Bronchial epithelial cell (primary cell): ENCODE results near the gene PCDHA1. TPM values are rescaled to one million over a fixed set of nuclear protein-coding genes. Genes with fewer than 3 reads are reported as not detected.

Source experiments
- DNase-seq: peaks from one replicate; pipeline ENCODE4 v3.0.0-alpha.2; 2010; ENCODE audit warnings: low read depth
- FAIRE-seq: peaks from 2 replicates; lab custom pipeline; 2011; peaks lifted over from hg19 to GRCh38; lab: Jason Lieb, UNC
- H3K27me3 ChIP-seq: 2 replicates; pipeline ENCODE4 v1.5.1; 2011; ENCODE audit warnings: low read length; ENCODE audit not compliant: control insufficient read depth, insufficient read depth
- H3K36me3 ChIP-seq: 2 replicates; pipeline ENCODE4 v1.5.1; 2011; ENCODE audit warnings: low read length; ENCODE audit not compliant: control insufficient read depth, insufficient read depth
- H3K4me3 ChIP-seq: 2 replicates; pipeline ENCODE4 v1.5.1; 2011; ENCODE audit warnings: mild to moderate bottlenecking, low read depth, low read length, control low read depth
- total RNA-seq: library from RNA; depleted of rRNA; stranded (reverse); fragments of >200 nt; gene quantifications from 2 replicates; pipeline ENCODE4 v1.2.1, GENCODE V29; 2014
- TF ChIP-seq, protein P1 (sequence below): IDR thresholded peaks from 2 replicates; pipeline ENCODE4 v1.5.1; 2011; ENCODE audit warnings: mild to moderate bottlenecking, moderate library complexity, low read length, control low read depth, inconsistent platforms; ENCODE audit not compliant: insufficient read depth, severe bottlenecking

PCDHA1 gene
- total RNA-seq, 1 donor from 2014 or later, result under 0.01 TPM

DNA sequence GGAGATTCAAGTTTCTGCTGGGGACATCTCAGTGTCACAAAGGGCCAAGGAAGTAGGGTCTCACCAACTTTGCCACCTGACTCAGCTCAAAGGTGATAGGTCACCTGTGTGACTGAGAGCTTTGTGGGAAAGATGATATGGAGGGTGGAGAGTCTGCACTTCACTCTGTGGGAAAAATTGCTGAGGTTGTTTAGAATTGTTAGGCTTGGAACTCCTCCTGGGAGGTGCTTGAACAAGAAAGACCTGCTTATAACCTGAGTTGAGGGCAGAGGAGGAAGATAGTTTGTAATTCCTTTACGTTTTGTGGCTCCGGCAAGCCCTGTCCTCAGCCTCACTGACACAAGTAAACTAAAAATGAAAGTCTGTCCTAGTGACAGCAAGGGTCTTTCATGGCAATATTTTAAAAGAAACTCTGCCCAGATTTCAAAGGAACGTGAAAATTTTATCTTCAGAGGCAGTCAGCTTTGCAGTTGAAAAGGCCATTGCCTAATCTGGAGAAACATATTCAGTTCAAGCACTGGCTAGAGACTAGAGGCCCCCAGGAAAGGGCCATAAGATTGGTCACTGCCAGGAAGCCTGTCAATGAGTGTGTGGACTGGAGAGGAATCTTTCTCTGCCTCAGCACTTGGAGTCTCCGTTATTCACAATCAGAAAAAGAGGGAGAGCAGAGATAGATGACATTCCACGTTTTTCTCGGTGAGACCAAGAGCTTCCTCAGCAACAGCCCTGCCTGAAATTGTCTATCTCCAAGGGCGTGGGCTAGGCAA, 203.5 kb downstream of the PCDHA1 start:
- no peak for DNase-seq
- TF ChIP-seq, protein P1, sequence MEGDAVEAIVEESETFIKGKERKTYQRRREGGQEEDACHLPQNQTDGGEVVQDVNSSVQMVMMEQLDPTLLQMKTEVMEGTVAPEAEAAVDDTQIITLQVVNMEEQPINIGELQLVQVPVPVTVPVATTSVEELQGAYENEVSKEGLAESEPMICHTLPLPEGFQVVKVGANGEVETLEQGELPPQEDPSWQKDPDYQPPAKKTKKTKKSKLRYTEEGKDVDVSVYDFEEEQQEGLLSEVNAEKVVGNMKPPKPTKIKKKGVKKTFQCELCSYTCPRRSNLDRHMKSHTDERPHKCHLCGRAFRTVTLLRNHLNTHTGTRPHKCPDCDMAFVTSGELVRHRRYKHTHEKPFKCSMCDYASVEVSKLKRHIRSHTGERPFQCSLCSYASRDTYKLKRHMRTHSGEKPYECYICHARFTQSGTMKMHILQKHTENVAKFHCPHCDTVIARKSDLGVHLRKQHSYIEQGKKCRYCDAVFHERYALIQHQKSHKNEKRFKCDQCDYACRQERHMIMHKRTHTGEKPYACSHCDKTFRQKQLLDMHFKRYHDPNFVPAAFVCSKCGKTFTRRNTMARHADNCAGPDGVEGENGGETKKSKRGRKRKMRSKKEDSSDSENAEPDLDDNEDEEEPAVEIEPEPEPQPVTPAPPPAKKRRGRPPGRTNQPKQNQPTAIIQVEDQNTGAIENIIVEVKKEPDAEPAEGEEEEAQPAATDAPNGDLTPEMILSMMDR, result no peak

DNA sequence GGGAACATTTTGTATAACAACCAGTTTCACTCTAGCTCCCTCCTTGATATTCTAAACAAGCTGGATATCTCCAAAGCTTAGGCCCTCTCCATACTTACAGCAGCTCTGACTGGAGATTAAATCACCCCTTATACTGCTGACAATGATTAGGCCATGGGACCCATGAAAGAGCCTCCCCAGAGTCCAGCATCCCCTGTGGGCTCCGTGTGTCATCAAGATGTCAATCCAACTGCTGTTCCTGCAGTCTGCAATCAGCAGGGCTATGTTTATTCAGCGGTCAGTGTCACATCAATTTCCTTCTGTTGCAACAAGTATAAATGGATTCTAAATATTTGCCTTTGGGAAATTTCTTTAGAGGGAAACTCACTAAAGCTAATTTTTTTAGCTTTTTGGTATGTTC, 206.9 kb downstream of the PCDHA1 start:
- FAIRE-seq, result no peak
- no peak for DNase-seq
- H3K36me3 ChIP-seq, result no peaks in the 10 kb centered on the region
- H3K4me3 ChIP-seq, result no peak overlapping the region
- H3K27me3 ChIP-seq, result no peaks in the 10 kb centered on the region
- TF ChIP-seq, protein P1, result no peak

More for the DNA sequence above, 203.5 kb downstream of the PCDHA1 start:
- no peaks in the 10 kb centered on the region for H3K36me3 ChIP-seq
- H3K4me3 ChIP-seq, result no peak overlapping the region
- H3K27me3 ChIP-seq, result no peaks in the 10 kb centered on the region
- FAIRE-seq, result peak; percentile 82

DNA sequence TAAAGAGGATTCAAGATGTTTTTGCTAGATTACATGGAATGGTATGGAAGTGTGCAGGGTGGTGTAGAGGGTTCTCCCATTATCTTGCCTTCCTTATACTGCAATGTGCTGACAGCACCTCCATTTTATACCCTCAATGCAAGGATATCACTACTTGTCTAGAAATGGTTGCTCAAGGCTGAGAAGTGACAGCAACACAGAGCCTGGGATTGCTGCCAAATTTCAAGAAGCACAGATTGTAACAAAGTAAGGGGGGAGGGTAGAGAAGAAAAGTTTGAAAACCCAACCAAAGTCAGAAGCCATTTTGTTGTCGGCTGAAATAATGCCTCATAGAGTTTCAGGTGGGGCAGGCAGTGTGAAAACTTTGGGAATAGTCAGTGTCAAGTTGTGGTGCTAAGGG, 210.1 kb downstream of the PCDHA1 start:
- H3K36me3 ChIP-seq, result no peaks in the 10 kb centered on the region
- DNase-seq (no peak), FAIRE-seq (no peak)
- H3K27me3 ChIP-seq, result no peaks in the 10 kb centered on the region
- H3K4me3 ChIP-seq, result no peak overlapping the region
- TF ChIP-seq, protein P1, result no peak

- no peak for FAIRE-seq
- H3K27me3 ChIP-seq, result no peaks in the 10 kb centered on the region
- H3K4me3 ChIP-seq, result no peak overlapping the region
- no peak for DNase-seq
- TF ChIP-seq, protein P1, result no peak
- no peaks in the 10 kb centered on the region for H3K36me3 ChIP-seq
These were observed 213.0 kb downstream of the PCDHA1 start for GRCh38 chr5:140998921-140999410.

- Histone ChIP-seq H3K27me3 (no peaks in the 10 kb centered on the region), H3K4me3 (peak overlapping the region; percentile 29), H3K36me3 (no peaks in the 10 kb centered on the region)
- TF ChIP-seq, protein P1, result no peak
- DNase-seq (peak; percentile 78), FAIRE-seq (no peak)
These were observed 215.5 kb downstream of the PCDHA1 start for GRCh38 chr5:141001446-141001843.
